ENCODE measurements around the gene MAPKAPK3.
A peak's percentile ranks its signal among the peaks of the same experiment; 100 is the strongest.
"Not testable (repeated sequence)": the region's sequence is repeated elsewhere in the genome, so short reads cannot be mapped to it uniquely, and the experiment has no call there.

MAPKAPK3 gene

DNA sequence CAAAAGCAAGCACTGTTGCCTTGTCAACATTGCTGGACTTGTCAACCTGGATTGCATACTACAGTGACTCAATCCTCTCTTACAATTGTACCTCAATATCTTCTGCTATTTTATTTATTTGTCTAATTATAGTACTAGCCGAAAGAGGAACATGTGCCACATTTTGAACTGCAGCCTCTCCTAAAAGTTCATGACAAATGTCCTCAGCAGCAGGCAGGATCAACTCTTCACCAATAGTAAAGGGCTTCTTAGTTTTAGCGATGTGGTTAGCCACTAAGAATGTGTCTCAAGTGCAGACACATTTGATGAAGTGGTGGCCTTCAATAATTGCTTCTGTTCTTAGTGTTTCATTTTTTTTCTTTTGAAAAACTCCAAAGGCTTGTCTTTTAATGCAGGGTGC lies 71.0 kb downstream of the MAPKAPK3 start:
- no peak for DNase-seq (ENCODE audit: low read depth in 1 of 2, low spot score in 1 of 2)
- no peak for TF ChIP-seq JUND (IDR thresholded peaks at IDR 0.05; ENCODE audit: low read depth)
- in situ Hi-C loops (cut with HindIII; ENCODE audit: low pct_unique_long_range_greater_than_20kb, low sequenced_read_pairs): no loop called here

GRCh38 chr3:50688602-50689001 lies 71.7 kb downstream of the MAPKAPK3 start:
- in situ Hi-C loops (cut with HindIII; ENCODE audit: low pct_unique_long_range_greater_than_20kb, low sequenced_read_pairs); DNase-seq (ENCODE audit: low read depth in 1 of 2, low spot score in 1 of 2): not testable (repeated sequence)

- in situ Hi-C loops (cut with HindIII; ENCODE audit: low pct_unique_long_range_greater_than_20kb, low sequenced_read_pairs): no loop called here
- no peak for TF ChIP-seq JUND (IDR thresholded peaks at IDR 0.05; ENCODE audit: low read depth)
- DNase-seq (ENCODE audit: low read depth in 1 of 2, low spot score in 1 of 2): peak in 1 of 2 experiments; percentile 16
Observed at GRCh38 chr3:50689558-50689957, 72.6 kb downstream of the MAPKAPK3 start.

DNA sequence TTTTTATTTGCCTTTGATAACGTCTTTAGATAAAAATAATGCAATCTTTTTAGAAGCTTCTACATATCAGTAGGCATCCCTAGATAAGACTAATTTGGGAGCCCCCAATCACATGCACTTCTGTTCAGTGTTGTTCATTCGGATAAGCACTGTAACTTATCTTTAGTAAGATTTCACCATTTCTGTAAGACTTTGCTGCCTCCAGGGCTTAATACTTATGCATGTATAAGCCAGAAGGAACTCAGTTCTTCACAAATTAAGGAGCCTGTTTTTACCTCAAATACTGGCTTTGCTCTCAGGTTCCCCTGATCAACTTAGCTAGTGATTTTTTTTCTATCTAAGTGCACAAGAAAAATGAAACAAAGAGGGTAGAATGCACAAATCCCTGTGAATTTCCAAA lies 78.1 kb downstream of the MAPKAPK3 start:
- no peak for DNase-seq (ENCODE audit: low read depth in 1 of 2, low spot score in 1 of 2)
- in situ Hi-C loops (cut with HindIII; ENCODE audit: low pct_unique_long_range_greater_than_20kb, low sequenced_read_pairs): no loop called here

DNA sequence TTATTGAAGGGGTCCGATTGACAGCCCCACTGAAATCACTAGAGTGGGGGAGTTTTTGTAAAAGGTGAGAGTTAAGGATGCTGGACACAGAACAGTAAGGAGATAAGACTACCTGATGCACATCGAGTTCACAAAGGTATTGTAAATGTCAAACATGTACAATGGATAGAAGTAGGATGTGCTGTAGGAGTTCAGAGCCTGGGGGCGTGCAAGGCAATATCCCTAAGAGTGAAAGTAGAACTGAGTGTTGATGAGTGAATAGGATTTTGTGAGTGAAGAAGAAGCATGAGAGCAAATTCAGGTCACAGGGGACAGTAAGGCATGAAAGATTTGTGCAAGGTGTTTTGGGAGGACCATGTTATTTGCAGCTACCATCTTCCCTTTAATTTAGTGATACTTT lies 79.3 kb downstream of the MAPKAPK3 start:
- DNase-seq (ENCODE audit: low read depth in 1 of 2, low spot score in 1 of 2): no peak
- TF ChIP-seq JUND (IDR thresholded peaks at IDR 0.05; ENCODE audit: low read depth): no peak
- in situ Hi-C loops (cut with HindIII; ENCODE audit: low pct_unique_long_range_greater_than_20kb, low sequenced_read_pairs): no loop called here

More for the DNA sequence above, 78.1 kb downstream of the MAPKAPK3 start:
- TF ChIP-seq JUND (IDR thresholded peaks at IDR 0.05; ENCODE audit: low read depth): no peak

- no peak for DNase-seq (ENCODE audit: low read depth in 1 of 2, low spot score in 1 of 2)
- no peak for TF ChIP-seq JUND (IDR thresholded peaks at IDR 0.05; ENCODE audit: low read depth)
- in situ Hi-C loops (cut with HindIII; ENCODE audit: low pct_unique_long_range_greater_than_20kb, low sequenced_read_pairs): no loop called here
Observed at GRCh38 chr3:50698269-50698668, 81.3 kb downstream of the MAPKAPK3 start.
